Measurements from ENCODE around the gene CLEC6A. TPM values are rescaled to one million over a fixed set of nuclear protein-coding genes. Genes with fewer than 3 reads are reported as not detected.

Gene CLEC6A
- total RNA-seq, 1 experiment from 2014 or later: not detected

GRCh38 chr12:8508223-8508622 is 52.5 kb downstream of the CLEC6A start:
- H3K9me2 ChIP-seq (replicated peaks; ENCODE audit: low read length): no peaks in the 10 kb centered on the region
- peaks cover 31% of the 10 kb centered on the region for H3K27me3 ChIP-seq (ENCODE audit: low read length)
- BruUV-seq (replicated peaks): no TSS peak
- no peak overlapping the region for H3K27ac ChIP-seq (ENCODE audit: low read length)
- H3F3A ChIP-seq (ENCODE audit: low read length, unreplicated experiment): no peaks in the 10 kb centered on the region
- no peak overlapping the region for H2AFZ ChIP-seq (ENCODE audit: low read length)
- DNase-seq (no peak), ATAC-seq (no peak)
- H3K4me2 ChIP-seq (ENCODE audit: low read length): no peak overlapping the region
- no peaks in the 10 kb centered on the region for H4K20me1 ChIP-seq (ENCODE audit: low read length)
- H3K79me2 ChIP-seq (ENCODE audit: low read length): no peaks in the 10 kb centered on the region
- POLR2A ChIA-PET (ENCODE audit: unreplicated experiment): no interaction called here
- H3K9me3 ChIP-seq (ENCODE audit: low read length): no peaks in the 10 kb centered on the region
- H3K36me3 ChIP-seq (ENCODE audit: low read depth, low read length): no peaks in the 10 kb centered on the region
- no peak overlapping the region for H3K4me3 ChIP-seq (ENCODE audit: low read length)
- CTCF ChIA-PET: no interaction called here
- TF ChIP-seq EZH2 (IDR thresholded peaks at IDR 0.05; ENCODE audit: low read length, unreplicated experiment): no peak
- TF ChIP-seq EZH2phosphoT487 (IDR thresholded peaks at IDR 0.05; ENCODE audit: borderline replicate concordance, low read length): no peak
- TF ChIP-seq CTCF (conservative IDR thresholded peaks at IDR 0.05; ENCODE audit: low read depth, low read length): no peak
- intact Hi-C loops (cut with micrococcal nuclease): no loop called here
- H3K9ac ChIP-seq (ENCODE audit: low read length): no peak overlapping the region
- H3K4me1 ChIP-seq (ENCODE audit: insufficient read depth, low read length): no peaks in the 10 kb centered on the region

- intact Hi-C loops (cut with micrococcal nuclease): no loop called here
- Histone ChIP-seq H3K9me2 (replicated peaks; ENCODE audit: low read length) (no peaks in the 10 kb centered on the region), H3K4me3 (ENCODE audit: low read length) (no peak overlapping the region), H3K4me2 (ENCODE audit: low read length) (no peak overlapping the region), H2AFZ (ENCODE audit: low read length) (no peak overlapping the region), H3F3A (ENCODE audit: low read length, unreplicated experiment) (no peaks in the 10 kb centered on the region), H3K27ac (ENCODE audit: low read length) (no peak overlapping the region), H3K9ac (ENCODE audit: low read length) (no peak overlapping the region), H3K27me3 (ENCODE audit: low read length) (peaks cover 33% of the 10 kb centered on the region), H4K20me1 (ENCODE audit: low read length) (no peaks in the 10 kb centered on the region), H3K4me1 (ENCODE audit: insufficient read depth, low read length) (no peaks in the 10 kb centered on the region), H3K36me3 (ENCODE audit: low read depth, low read length) (no peaks in the 10 kb centered on the region), H3K79me2 (ENCODE audit: low read length) (no peaks in the 10 kb centered on the region), H3K9me3 (ENCODE audit: low read length) (no peaks in the 10 kb centered on the region)
- ChIA-PET POLR2A (ENCODE audit: unreplicated experiment) (no interaction called here), CTCF (interaction anchor here (0.6 kb wide), 1 partner anchor 17 kb away, joined by 9 read pairs; no protein-coding TSS in a partner anchor)
- BruUV-seq (replicated peaks): no TSS peak
- DNase-seq (no peak), ATAC-seq (no peak)
- TF ChIP-seq CTCF (conservative IDR thresholded peaks at IDR 0.05; ENCODE audit: low read depth, low read length): no peak
- TF ChIP-seq EZH2phosphoT487 (IDR thresholded peaks at IDR 0.05; ENCODE audit: borderline replicate concordance, low read length): no peak
- TF ChIP-seq EZH2 (IDR thresholded peaks at IDR 0.05; ENCODE audit: low read length, unreplicated experiment): no peak
Measured at GRCh38 chr12:8508910-8509841, 53.4 kb downstream of the CLEC6A start.

- no peak within 1 kb of the TSS for H3K4me3 ChIP-seq (ENCODE audit: low read length)
- CTCF ChIA-PET: no interaction called here
Measured at GRCh38 chr12:8513256-8513655, 57.5 kb downstream of the CLEC6A start, which contains the start of gene CLEC4D. Gene CLEC4D (plus strand): TSS chr12:8513503. CDS start chr12:8513733, 230 bp downstream.

More at GRCh38 chr12:8513256-8513655, 57.5 kb downstream of the CLEC6A start, which contains the start of gene CLEC4D:
- H3K9me2 ChIP-seq (replicated peaks; ENCODE audit: low read length): no peaks in the 10 kb centered on the region
- H3K36me3 ChIP-seq (ENCODE audit: low read depth, low read length): no peaks in the 10 kb centered on the region
- DNase-seq: no peak
- H3K9ac ChIP-seq (ENCODE audit: low read length): no peak within 1 kb of the TSS
- no peak within 1 kb of the TSS for H3K4me2 ChIP-seq (ENCODE audit: low read length)
- POLR2A ChIA-PET (ENCODE audit: unreplicated experiment): no interaction called here
- no peak for ATAC-seq
- H3K9me3 ChIP-seq (ENCODE audit: low read length): no peaks in the 10 kb centered on the region
- intact Hi-C loops (cut with micrococcal nuclease): no loop called here
- no peaks in the 10 kb centered on the region for H4K20me1 ChIP-seq (ENCODE audit: low read length)
- no peaks in the 10 kb centered on the region for H3K79me2 ChIP-seq (ENCODE audit: low read length)
- no peaks in the 10 kb centered on the region for H3F3A ChIP-seq (ENCODE audit: low read length, unreplicated experiment)
- H3K27ac ChIP-seq (ENCODE audit: low read length): no peak within 1 kb of the TSS
- H3K27me3 ChIP-seq (ENCODE audit: low read length): peaks cover 37% of the 10 kb centered on the region
- H2AFZ ChIP-seq (ENCODE audit: low read length): no peak within 1 kb of the TSS
- TF ChIP-seq EZH2 (IDR thresholded peaks at IDR 0.05; ENCODE audit: low read length, unreplicated experiment) (no peak), CTCF (conservative IDR thresholded peaks at IDR 0.05; ENCODE audit: low read depth, low read length) (no peak), EZH2phosphoT487 (IDR thresholded peaks at IDR 0.05; ENCODE audit: borderline replicate concordance, low read length) (no peak)
- H3K4me1 ChIP-seq (ENCODE audit: insufficient read depth, low read length): no peaks in the 10 kb centered on the region
- BruUV-seq (replicated peaks): no TSS peak

Data from PC-3 (cell line).